Tibial nerve (tissue), 4 donors: ENCODE results near the gene NRCAM. TPM values are rescaled to one million over a fixed set of nuclear protein-coding genes. Genes with fewer than 3 reads are reported as not detected.

Source experiments
- DNase-seq, 2 donors: peaks; one replicate each; pipeline ENCODE4 v3.0.0-alpha.2; 2019; ENCODE audit warnings: low spot score in 2 of 2
- H3K27ac ChIP-seq, 4 donors: fragments of 200-600 bp; sonication (generic) in 3 of 4; one replicate each; pipeline ENCODE4 v1.5.1; 2017 to 2019; ENCODE audit warnings: mild to moderate bottlenecking in 1 of 4
- H3K27me3 ChIP-seq, 2 donors: fragments of 200-600 bp; sonication (generic) in 1 of 2; one replicate each; pipeline versions ENCODE4 v1.5.1 to v1.6.0; 2017 to 2019
- H3K36me3 ChIP-seq, 3 donors: fragments of 200-600 bp; sonication (generic); one replicate each; pipeline ENCODE4 v1.5.1; 2018 to 2019
- H3K4me1 ChIP-seq, 4 donors: fragments of 200-600 bp; sonication (generic) in 3 of 4; one replicate each; pipeline ENCODE4 v1.5.1; 2017 to 2019
- H3K4me3 ChIP-seq, 4 donors: fragments of 200-600 bp; sonication (generic) in 3 of 4; one replicate each; pipeline ENCODE4 v1.5.1; 2017 to 2019; ENCODE audit warnings: mild to moderate bottlenecking in 1 of 4, moderate library complexity in 1 of 4
- H3K9me3 ChIP-seq, 4 donors: fragments of 200-600 bp; sonication (generic) in 3 of 4; one replicate each; pipeline ENCODE4 v1.5.1; 2017 to 2019
- EP300 ChIP-seq, 2 donors: sonication (generic); formaldehyde crosslinking; IDR thresholded peaks; one replicate each; pipeline ENCODE4 v1.6.1; 2017; ENCODE audit warnings: antibody characterized with exemption in 2 of 2, mild to moderate bottlenecking in 1 of 2
- POLR2A ChIP-seq, 2 donors: fragments of 450-650 bp; IDR thresholded peaks; one replicate each; pipeline ENCODE4 v1.6.1; 2017; ENCODE audit warnings: antibody characterized with exemption in 2 of 2, mild to moderate bottlenecking in 2 of 2, moderate library complexity in 2 of 2
- WGBS, 2 donors: methylation state at CpG; one replicate each; pipeline ENCODE4 v1.1.5; 2018; 5-methylcytosine and 5-hydroxymethylcytosine counted together
- total RNA-seq, 4 donors: library from RNA; depleted of rRNA; stranded (reverse); fragments of >200 nt; gene quantifications; one replicate each; pipeline ENCODE4 v1.1.0, GENCODE V29; 2016
- TF ChIP-seq, protein P1 (sequence below), 5 experiments: fragments of 200-600 bp in 3 of 5; fragments of 450-650 bp in 2 of 5; sonication (generic) in 3 of 5; IDR thresholded peaks; one replicate each; pipeline ENCODE4 v1.5.1; 2016 to 2019; ENCODE audit warnings: antibody characterized with exemption in 5 of 5, mild to moderate bottlenecking in 3 of 5, moderate library complexity in 2 of 5

NRCAM gene
- total RNA-seq, 4 donors from 2014 or later: 16.5 to 87.4 (median 22.4) TPM

DNA sequence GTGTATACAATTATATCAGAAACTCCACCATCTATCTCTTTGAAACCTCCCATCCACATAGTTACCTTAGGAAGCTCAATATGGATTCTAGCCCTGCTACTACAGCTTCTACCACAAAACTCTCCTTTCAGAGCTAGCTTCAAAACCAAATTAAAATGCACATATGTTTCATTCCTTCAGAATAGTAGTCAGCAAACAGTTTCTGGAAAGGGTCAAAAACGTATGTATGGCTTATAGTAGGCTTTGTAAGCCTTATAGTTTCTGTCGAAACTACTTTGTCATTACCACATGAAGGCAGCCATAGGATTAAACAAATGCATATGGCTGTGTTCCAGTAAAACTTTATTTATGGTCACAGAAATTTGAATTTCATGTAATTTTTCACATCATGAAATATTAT, 170.5 kb downstream of the NRCAM start:
- no peak for DNase-seq
- Histone ChIP-seq H3K9me3 (no peaks in the 10 kb centered on the region), H3K27me3 (no peaks in the 10 kb centered on the region), H3K36me3 (no peaks in the 10 kb centered on the region), H3K27ac (no peak overlapping the region), H3K4me1 (peaks cover 0 to 4% (median 0%) of the 10 kb centered on the region in 4 donors), H3K4me3 (no peak overlapping the region)
- TF ChIP-seq, protein P1, sequence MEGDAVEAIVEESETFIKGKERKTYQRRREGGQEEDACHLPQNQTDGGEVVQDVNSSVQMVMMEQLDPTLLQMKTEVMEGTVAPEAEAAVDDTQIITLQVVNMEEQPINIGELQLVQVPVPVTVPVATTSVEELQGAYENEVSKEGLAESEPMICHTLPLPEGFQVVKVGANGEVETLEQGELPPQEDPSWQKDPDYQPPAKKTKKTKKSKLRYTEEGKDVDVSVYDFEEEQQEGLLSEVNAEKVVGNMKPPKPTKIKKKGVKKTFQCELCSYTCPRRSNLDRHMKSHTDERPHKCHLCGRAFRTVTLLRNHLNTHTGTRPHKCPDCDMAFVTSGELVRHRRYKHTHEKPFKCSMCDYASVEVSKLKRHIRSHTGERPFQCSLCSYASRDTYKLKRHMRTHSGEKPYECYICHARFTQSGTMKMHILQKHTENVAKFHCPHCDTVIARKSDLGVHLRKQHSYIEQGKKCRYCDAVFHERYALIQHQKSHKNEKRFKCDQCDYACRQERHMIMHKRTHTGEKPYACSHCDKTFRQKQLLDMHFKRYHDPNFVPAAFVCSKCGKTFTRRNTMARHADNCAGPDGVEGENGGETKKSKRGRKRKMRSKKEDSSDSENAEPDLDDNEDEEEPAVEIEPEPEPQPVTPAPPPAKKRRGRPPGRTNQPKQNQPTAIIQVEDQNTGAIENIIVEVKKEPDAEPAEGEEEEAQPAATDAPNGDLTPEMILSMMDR (IDR thresholded peaks at IDR 0.05): no peak
- TF ChIP-seq POLR2A (IDR thresholded peaks at IDR 0.05): no peak
- TF ChIP-seq EP300 (IDR thresholded peaks at IDR 0.05): no peak
- WGBS, 2 donors: 84 to 90% methylated on average over 2 of the region's 2 CpGs

DNA sequence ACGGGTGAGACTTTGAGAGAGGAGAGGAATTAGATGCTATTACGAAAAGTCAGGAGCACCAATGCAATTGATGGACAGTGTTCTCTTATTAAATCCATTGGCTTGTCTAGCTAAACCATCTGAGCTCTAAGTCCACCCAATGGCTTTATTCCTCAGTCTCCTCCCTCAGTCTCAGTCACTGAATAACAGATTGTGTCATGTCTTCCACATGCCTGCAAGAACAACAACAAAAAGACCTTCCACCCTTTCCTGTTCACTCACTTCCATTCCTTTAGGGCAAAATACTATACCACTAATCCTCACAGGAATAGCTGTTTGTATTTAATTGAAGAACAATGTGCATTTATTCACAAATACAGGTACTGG, 171.2 kb downstream of the NRCAM start:
- DNase-seq: no peak
- Histone ChIP-seq H3K4me1 (peaks cover 0 to 4% (median 0%) of the 10 kb centered on the region in 4 donors), H3K27ac (no peak overlapping the region), H3K27me3 (no peaks in the 10 kb centered on the region), H3K36me3 (no peaks in the 10 kb centered on the region), H3K4me3 (no peak overlapping the region), H3K9me3 (no peaks in the 10 kb centered on the region)
- WGBS, 2 donors: 91% methylated on average over 2 of the region's 2 CpGs
- TF ChIP-seq EP300 (IDR thresholded peaks at IDR 0.05) (no peak), POLR2A (IDR thresholded peaks at IDR 0.05) (no peak)
- TF ChIP-seq, protein P1 (IDR thresholded peaks at IDR 0.05): no peak

DNA sequence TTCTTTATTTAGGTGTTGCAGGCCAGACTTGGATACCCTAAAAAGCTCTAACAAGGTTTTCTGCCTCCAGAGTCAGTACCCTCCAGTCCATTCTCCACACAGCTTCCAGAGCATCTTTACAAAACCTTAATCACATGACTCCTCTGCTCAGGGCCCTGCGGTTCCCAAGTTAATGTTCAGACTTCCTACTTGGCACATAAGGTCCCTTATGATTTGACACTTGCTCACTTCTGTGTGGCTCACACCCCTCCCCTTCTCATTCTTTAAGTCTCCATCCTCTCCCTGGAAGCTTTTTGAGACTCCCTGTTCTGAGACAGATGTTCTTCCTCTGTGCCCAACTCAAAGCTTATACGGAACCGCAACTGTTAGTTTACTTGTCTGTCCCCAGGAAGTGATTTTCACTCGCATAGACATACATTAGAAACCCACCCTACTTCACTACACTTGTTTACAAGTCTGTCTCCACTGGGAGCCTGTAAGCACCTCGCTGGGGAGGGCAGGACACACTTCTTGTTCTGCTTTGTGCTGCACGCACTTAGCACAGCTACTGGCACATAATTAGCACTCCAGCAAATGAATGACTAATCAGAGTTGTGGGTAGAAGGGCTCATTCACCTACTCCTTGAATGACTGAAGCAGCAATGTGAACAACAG, 171.8 kb downstream of the NRCAM start:
- Histone ChIP-seq H3K27me3 (no peaks in the 10 kb centered on the region), H3K9me3 (no peaks in the 10 kb centered on the region), H3K27ac (no peak overlapping the region), H3K4me3 (no peak overlapping the region), H3K36me3 (no peaks in the 10 kb centered on the region), H3K4me1 (peaks cover 0 to 4% (median 0%) of the 10 kb centered on the region in 4 donors)
- TF ChIP-seq, protein P1 (IDR thresholded peaks at IDR 0.05): no peak
- TF ChIP-seq EP300 (IDR thresholded peaks at IDR 0.05) (no peak), POLR2A (IDR thresholded peaks at IDR 0.05) (no peak)
- DNase-seq: no peak
- 72 to 76% methylated on average over 6 of the region's 6 CpGs for WGBS, 2 donors

DNA sequence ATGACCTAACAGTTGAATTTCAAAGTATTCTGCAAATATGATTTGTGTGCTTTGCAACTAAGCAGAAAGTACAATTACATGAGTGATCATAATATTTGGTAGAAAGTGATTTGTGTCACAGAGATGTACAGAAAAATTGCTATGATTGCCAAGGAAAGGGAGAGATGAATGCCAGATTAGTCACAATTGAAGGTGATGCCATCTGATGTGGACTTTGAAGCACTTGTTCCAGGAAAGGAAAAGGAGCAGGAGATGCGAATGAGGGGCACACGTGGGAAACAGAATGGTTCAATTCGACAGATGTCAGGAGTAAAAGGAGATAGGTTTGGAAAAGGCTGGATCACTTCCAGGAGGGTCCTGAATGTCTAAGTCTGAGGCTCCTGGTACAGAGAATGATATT, 173.0 kb downstream of the NRCAM start:
- no peaks in the 10 kb centered on the region for H3K27me3 ChIP-seq
- no peak overlapping the region for H3K4me3 ChIP-seq
- WGBS, 2 donors: 85 to 88% methylated on average over 3 of the region's 3 CpGs
- H3K27ac ChIP-seq: no peak overlapping the region
- DNase-seq: no peak
- H3K9me3 ChIP-seq: no peaks in the 10 kb centered on the region
- H3K36me3 ChIP-seq: no peaks in the 10 kb centered on the region
- H3K4me1 ChIP-seq: peaks cover 0 to 4% (median 0%) of the 10 kb centered on the region in 4 donors
- TF ChIP-seq EP300 (IDR thresholded peaks at IDR 0.05) (no peak), POLR2A (IDR thresholded peaks at IDR 0.05) (no peak)
- TF ChIP-seq, protein P1 (IDR thresholded peaks at IDR 0.05): no peak

DNA sequence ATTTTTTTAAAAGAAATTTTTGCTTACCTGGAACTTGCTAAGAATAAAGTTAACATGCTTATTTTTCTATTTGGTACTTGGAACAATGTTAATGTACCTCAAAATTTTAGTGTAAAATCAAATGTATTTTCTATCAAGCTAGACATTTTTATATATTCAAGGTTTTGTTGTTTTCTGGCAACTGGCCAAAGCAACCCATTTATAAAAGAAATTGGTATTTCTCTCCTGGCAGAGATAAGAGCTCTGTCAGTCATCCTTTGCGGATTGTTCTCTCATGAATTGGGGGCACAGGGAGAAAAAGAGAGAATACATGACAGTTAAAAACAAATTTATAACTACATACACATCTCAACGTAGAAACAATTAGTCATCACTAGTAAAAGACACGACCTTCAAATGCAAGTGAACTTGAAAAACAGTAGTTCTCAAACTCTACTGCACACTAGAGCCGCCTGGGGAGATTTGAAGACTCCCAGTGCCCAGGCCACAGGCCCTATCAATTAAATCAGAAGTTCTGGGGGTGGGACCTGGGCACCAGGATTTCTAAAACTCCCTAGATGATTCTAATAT, 173.7 kb downstream of the NRCAM start:
- H3K27me3 ChIP-seq: no peaks in the 10 kb centered on the region
- H3K4me3 ChIP-seq: no peak overlapping the region
- 50 to 53% methylated on average over 4 of the region's 4 CpGs for WGBS, 2 donors
- no peak overlapping the region for H3K27ac ChIP-seq
- TF ChIP-seq POLR2A (IDR thresholded peaks at IDR 0.05) (no peak), EP300 (IDR thresholded peaks at IDR 0.05) (no peak)
- TF ChIP-seq, protein P1 (IDR thresholded peaks at IDR 0.05): no peak
- no peak for DNase-seq
- H3K36me3 ChIP-seq: no peaks in the 10 kb centered on the region
- no peaks in the 10 kb centered on the region for H3K9me3 ChIP-seq
- H3K4me1 ChIP-seq: peaks cover 0 to 4% (median 0%) of the 10 kb centered on the region in 4 donors
